ENCODE data around the gene METTL8.

METTL8 gene

GRCh38 chr2:171433763-171434012 is at the start of gene METTL8:
TSS of gene METTL8 (minus strand) at chr2:171433990. CDS start at chr2:171392185, 41,805 bp downstream.
- DNase-seq, result no peak

GRCh38 chr2:171482877-171483276 is 49.1 kb upstream of the METTL8 start:
- DNase-seq, result no peak

DNA sequence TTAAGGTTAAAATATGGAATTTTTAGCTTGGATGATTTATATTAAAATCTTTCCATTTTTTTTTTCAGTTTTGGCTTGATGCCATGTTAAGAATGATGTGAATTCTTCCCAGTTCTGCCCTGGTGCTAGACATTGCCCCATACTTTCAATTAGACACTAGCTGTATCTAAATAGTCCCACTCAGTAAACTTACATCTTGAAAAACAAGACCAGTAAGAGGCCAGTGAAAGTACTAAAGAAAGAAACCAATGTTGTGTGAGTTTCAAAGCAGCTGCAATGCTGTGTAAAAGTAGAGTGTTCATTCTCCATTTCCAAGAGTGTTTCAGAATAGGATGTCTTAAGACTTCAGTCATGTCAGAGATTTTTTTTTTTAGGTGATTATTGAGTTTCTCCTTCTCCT is 48.5 kb upstream of the METTL8 start:
- no peak for DNase-seq

GRCh38 chr2:171480908-171481307 is 47.1 kb upstream of the METTL8 start:
- DNase-seq, result no peak

GRCh38 chr2:171479154-171479814 is 45.5 kb upstream of the METTL8 start:
- no peak for DNase-seq

DNA sequence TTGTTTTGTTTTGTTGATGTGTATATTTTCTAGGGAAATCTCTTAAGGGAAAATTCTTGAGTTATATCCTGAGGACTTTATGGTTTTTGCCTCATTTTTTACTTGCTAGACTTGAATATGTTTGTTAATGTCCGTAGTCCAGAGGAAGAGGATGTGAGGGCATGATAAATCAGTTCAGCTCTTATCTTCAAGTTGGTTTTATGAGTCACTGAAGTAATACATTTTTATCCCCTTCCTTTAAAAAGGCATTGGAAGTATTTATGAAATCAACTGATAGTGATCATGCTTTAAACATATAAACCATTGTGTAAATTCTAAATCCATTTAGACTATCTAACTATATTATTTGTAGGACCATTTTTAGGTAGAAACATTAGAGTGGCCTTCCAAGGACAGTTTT is 44.6 kb upstream of the METTL8 start:
- no peak for DNase-seq

GRCh38 chr2:171475979-171476378 is 42.2 kb upstream of the METTL8 start:
- DNase-seq, result no peak

- no peak for DNase-seq
Measured at GRCh38 chr2:171470129-171470528, 36.3 kb upstream of the METTL8 start.

DNA sequence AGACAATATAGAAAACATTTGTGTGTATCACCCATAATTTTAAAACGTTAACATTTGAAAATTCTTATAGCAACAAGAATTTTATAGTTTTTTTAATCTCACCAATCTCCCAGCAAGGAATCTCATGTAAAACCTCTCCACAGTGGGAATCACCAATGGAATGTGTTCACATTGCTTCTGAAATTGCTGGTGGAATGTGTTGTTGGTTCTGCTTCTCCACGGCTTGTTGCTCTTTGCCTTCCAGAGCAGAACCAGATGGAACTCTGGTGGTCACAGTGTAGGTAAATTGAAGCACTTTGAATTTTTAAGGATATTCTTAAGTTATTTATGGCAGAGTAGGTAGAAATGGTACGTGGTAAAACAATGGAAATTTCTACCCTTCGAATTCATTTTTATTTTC is 35.4 kb upstream of the METTL8 start:
- DNase-seq, result no peak

- no peak for DNase-seq
Measured at GRCh38 chr2:171460537-171460936, 26.7 kb upstream of the METTL8 start.

DNA sequence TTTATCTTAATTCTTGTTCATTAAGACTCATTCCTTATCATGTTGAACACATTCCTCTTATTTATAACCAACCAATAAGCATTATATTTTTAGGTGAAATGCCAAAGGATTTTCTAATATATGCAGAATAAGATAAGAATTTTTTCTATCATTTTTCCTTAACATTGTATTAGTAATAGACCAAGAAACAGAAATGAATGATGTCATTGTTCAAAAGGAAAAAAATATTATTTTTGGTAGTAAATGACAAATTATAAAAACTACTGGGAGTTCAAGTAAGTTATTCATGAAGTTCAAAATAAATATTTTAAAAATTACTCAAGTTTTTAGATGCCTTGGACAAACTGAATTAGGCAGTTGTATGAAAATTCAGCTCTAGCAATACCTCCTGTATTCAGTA is 25.7 kb upstream of the METTL8 start:
- DNase-seq, result no peak

DNA sequence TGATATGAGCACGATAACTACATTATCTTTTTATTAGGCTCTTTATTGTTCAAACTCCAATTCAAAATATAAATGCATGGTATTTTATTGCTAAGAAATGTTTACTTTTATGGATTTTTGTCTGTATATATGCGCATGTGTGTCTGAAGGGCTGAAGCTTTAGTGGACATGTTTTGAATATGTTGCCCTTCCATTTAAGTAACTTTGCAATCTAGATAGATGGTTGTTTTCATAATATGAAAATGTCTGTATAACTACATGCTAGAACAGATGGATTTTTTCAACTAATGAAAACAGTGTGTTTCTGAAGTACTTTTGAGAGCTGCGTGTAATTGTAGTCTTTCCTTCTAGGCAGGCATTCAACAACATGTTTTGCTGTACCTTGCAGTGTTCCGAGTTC is 19.0 kb upstream of the METTL8 start:
- no peak for DNase-seq

DNA sequence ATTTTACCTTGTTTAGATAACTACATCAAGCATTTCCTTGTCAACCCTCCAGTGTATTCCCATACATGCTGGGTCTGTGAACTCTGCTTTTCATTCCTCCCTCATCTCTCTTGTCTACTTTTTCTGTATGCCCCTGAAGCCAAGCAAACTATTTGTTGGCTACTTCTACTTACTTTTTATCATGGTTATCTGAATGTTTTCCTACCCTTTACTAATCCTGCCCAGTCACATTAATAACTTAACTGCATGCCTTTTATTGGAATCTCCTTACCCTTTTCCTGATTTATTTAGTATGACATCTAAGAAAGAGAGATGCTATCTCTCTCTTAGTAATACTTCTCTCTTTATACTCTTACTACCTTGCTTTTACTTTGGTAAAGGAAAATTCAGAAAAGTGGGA is 17.3 kb upstream of the METTL8 start:
- DNase-seq, result no peak

DNA sequence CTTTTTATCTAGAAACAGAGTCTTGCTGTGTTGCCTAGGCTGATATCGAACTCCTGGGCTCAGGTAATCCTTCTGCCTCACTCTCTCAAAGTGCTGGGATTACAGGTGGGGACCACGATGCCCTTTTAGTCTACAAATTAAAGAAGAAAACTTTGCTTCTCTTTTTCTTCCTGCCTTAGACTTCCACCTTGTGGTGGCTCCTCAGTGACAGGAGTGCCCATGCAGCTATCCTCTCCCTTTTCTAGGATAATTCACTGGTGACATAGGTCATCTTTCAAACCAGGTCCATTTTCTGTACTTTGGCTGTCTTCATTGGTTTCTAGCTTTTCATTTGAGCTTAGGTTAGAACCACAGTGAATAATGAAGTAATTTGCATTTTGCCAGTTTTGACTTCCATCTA is 13.9 kb upstream of the METTL8 start:
- DNase-seq, result no peak

- DNase-seq, result no peak
Measured at GRCh38 chr2:171441470-171441869, 7.7 kb upstream of the METTL8 start.

- no peak for DNase-seq
Measured at GRCh38 chr2:171436307-171436706, 2.5 kb upstream of the METTL8 start.

DNA sequence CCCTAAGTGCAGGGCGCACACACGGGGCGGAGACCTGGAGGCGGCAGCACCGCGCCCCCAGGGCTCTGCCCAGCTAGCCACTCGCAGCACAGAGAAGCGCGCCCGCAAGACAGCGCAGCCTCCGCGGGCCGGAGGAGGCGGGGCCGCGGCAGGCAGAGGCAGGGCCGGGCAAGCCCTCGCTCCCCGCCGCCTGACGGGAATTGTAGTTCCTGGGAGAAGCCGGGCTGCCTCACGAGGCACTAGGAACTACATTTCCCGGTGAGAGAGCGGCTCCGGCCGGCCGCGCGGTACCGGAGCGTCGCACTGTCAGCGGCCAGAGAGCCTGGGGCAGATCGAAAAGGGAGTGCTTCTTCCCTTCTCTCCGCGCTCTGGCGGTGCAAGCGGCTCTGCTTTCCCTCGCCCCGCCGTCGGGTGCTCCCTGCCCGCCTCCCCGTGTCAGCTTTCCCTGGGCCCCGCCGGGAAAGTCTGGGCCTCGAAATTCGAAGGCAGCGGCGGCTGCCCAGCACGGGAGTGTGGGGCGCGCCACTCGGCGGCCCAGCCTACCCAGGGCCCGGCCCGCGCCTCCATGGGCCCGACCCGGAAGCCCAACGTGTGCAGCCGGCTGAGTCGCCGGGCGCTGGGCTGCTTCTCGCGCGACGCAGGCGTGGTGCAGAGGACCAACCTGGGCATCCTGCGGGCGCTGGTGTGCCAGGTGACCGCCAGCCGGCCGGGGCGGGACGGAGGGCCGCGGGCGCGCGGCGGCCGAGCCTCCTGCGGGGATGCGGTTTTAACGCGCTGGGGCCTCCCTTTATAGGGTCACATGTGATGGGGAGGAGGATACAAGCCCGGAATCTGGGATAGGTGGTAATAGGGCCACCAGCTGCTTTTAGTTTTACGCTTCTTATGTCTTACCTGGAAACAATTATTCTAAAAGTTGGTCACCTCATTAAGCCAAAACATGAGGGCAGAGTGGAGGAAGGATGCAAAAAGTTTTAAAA is 511 bp upstream of the METTL8 start, which contains the start of gene DCAF17:
Gene DCAF17 (plus strand): TSS at position 214 of the 977 bp plus-strand sequence. CDS start 352 bp downstream, at position 566.
- DNase-seq, result peak; percentile 94 to 97

DNA sequence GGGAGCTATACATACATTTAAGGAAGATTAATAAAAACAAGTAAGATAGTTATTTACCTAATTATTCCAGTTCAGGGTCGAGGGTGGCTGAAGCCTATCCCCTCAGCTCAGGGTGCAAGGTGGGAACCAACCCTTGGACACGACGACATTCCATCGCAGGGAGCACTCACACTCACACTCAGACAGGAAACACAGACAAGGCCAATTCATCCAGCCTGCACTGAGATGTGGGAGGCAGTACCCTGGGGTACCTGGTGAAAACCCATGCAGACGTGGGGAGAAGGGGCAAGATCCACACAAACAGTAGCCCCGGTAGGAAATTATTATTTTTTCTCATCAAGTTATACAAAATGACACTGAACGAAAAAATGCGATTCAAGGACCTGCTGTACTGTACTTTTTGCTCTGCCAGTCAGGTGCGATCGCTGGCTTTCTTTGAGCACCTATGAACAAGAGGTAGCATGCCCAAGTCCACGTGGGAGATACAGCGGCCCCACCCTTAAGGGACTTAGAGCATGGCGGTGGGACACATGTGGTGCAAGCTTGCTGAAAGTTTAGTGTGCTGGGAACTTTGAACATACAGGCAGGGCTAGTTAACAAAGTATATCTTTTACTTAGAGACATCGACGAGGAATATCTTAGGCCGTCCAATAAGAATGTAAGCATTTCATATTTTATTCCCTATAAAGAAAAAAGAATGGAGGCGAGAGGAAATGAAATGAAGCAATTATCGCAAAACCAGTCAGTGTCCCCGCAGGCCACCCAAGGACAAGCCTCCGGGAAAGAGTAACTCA is 624 bp downstream of the METTL8 start:
- peak; percentile 68 to 72 for DNase-seq

- DNase-seq, result no peak
Measured at GRCh38 chr2:171432206-171432968, 1.4 kb downstream of the METTL8 start.

DNA sequence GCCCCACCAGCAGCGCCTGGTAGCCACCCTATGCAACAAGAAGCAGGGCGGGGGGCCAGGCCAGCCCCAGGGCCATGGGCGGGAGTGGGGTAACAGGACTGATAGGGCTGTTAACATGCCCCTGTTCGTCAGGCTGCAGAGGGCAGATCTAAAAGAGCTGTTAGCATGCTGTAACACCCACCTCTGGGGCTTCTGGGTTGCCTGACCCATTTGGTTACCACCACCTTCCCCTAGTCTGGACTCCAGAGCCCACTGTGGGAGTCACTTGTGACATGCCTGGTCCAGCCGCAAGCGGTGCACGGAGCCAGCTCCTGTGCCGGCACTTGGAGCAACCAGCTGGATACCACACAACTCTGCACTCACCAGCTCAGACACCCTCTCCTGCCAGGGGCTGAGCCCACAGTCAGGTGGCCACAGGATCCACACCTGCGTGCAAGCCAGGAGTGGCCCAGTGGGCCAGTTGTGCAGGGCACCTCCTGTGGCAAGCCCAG is 2.1 kb downstream of the METTL8 start:
- no peak for DNase-seq

DNA sequence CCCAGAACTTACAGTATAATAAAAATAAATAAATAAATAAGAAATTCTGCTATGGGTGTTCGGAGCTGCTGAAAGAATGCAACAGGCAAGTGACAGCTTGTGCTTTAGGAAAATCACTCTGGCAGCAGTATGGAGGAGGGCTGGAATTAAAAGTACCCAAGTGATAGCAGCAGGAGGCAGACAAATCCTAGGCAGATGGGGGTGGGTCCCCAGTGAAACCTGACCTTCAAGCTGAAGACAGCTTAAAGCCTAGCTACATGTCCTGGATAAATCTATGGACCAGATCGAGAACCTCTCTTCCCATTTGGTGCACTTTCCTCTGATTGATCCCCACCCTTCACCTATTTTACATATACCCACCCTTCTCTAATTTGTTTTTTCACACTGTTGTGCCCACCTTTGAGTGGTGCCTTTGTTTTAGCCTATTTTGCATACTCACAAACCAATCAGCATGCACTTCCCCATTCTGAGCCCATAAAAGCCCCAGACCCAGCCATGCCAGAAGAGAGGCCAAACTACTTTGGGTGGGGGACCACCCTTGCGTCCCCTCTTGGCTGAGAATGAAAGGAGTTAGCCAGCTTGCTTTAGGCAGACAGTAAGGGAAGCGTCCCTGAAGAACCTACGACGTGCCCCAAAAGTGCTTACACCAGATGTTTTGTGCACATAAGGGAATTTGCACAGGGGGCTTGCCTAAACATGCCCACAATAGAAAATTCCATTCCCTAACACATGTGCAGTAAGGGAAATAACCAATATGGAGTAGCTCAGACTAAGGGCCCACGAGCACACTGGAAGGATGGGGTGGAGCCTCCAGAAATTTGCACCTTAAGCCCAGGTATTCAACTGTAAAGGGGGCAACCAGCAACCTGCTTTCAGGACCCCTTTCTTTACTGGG is 3.0 kb downstream of the METTL8 start:
- DNase-seq, result no peak
